GM10248 (cell line): ENCODE measurements around the gene RAC3.

Source experiments
- CTCF ChIA-PET: fragments of 300-600 bp; sonication (Branson Sonifier 250); formaldehyde crosslinking; extraction: SDS; loops from one replicate; lab custom pipeline; 2021; ENCODE audit warnings: antibody characterized with exemption; lab: Yijun Ruan, JAX
- POLR2A ChIA-PET: fragments of 350-650 bp; sonication (Branson Sonifier 250); formaldehyde crosslinking; extraction: SDS; loops from one replicate; lab custom pipeline; 2020; ENCODE audit warnings: antibody characterized with exemption; lab: Yijun Ruan, JAX
- DNase-seq: peaks from one replicate; pipeline ENCODE4 v3.0.0; 2012; ENCODE audit errors: extremely low spot score
- CTCF ChIP-seq: IDR thresholded peaks from 2 replicates; pipeline ENCODE4 v1.5.1; 2012; ENCODE audit warnings: mild to moderate bottlenecking, low read depth; ENCODE audit errors: extremely low read depth, missing control alignments, control extremely low read depth

RAC3 gene

DNA sequence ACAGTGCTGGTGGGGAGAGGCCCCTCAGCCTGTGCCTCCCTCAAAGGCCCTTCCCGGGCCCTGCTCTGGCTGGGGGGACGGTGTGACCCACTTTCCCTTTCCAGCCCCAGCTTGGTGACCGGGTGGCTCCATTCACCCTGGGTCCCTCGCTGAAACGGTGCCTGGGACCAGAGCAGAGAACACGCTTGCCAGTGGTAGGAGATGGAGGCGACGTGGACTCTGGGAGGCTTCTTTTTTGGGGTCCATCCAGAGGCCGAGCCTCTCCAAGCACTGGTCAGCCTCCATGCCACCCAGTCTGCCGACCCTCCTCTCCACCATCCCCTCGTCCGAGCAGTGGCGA lies 16.5 kb upstream of the RAC3 start:
- no peak for TF ChIP-seq CTCF
- no peak for DNase-seq
- ChIA-PET CTCF (interaction anchor here (0.8 to 10.6 kb wide), 2 partner anchors 23 to 55 kb away, joined by 4 to 106 read pairs; partner anchors contain the start of genes DCXR and NOTUM), POLR2A (interaction anchor here (0.5 to 0.6 kb wide), 2 partner anchors 270 to 514 kb away, joined by 3 to 7 read pairs; no protein-coding TSS in a partner anchor)

DNA sequence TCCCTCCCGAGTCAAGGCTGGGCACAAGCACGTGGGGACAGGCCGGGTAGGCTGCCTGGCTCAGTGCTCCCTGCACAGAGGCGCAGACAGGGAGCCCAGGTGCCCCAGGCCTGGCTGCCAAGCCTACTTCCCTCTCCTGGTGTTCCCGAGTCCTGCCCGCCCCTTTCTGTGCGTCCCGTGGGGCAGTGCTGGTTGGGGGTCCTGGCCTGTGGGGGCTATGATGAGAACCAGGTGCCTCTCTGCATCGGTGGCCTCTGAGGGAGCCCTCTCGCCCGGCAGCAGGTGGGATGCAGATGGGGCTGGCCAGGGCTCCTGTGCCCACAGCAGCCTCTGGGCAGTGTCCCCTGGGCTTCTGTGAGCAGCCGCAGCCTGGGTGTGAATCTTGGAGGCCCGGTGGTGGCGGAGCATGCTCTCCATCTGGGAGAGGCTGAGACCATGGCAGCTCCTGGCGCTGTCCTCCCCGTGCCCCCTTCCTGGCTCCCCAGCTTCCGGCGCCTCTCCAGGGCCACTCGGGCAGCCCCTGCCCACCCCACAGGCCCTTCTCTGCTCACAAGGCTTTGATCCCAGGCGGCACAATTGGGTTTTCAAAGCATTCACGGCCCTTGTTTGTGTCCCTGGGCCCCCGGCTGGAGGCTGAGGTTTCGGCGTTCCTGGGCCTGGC lies 16.0 kb upstream of the RAC3 start:
- ChIA-PET CTCF (interaction anchor here (0.8 to 10.6 kb wide), 3 partner anchors 22 to 55 kb away, joined by 4 to 106 read pairs (median 5); partner anchors contain the start of genes DCXR and NOTUM), POLR2A (interaction anchor here (0.5 kb wide), 1 partner anchor 269 kb away, joined by 3 read pairs; no protein-coding TSS in a partner anchor)
- TF ChIP-seq CTCF = no peak
- DNase-seq = no peak

DNA sequence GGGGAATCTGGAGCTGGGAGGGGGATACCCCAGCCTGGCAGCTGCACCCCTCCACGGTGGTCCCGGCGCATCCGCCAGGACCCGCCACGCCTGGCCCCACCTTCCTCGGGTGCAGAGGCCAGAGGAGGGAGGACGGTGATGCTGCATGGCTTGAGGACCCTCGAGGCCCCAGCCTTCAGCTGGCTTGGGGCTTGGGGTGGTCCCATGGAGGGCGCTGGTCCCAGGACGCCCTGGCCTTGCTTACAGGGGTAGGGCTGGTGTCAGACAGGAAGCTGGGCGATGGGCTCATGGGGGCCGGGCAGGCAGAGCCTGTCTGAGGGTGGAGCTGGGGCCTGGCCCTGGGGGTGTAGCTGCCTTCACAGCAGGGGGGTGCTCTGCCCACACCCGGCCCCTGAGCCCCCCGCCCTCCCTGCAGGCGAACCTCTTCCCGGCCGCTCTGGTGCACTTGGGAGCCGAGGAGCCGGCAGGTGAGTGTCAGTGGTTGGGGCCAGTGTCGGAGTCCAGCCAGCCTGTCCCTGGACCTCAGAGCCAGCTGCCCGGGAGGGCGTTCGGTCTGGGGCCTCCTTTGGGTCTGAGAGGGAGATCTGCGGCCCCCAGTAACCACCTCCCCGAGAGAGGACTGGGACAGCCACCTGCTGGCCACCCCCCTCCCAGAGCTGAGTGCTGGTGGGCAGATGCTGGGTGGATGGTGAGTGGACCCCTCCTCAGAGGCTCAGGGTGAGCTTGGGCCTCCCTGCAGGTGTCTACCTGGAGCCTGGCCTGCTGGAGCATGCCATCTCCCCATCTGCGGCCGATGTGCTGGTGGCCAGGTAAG lies 15.2 kb upstream of the RAC3 start:
- ChIA-PET CTCF (interaction anchor here (1.0 to 10.6 kb wide), 4 partner anchors 21 to 62 kb away, joined by 3 to 106 read pairs (median 4); partner anchors contain the start of genes DCXR and NOTUM), POLR2A (no interaction called here)
- no peak for DNase-seq
- no peak for TF ChIP-seq CTCF

DNA sequence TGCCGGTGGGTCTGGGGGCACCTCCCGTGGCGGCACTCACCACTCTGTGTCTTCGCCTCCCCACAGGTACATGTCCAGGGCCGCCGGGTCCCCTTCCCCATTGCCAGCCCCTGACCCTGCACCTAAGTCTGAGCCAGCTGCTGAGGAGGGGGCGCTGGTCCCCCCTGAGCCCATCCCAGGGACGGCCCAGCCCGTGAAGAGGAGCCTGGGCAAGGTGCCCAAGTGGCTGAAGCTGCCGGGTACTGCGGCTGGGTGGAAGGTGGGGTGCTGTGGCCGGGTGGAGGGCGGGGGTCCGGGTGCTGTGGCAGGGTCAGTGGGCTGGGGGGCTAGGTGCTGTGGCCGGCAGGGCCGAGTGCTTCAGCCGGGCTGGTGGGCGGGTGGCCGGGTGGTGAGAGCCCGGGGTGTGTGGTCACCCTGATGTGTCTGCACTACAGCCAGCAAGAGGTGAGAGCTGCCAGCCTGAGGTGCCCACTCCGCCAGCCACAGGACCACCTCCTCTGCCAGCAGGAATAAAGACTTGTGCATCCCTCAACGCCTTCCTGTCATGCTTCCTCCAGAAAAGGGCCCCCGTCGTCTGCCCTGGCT lies 14.5 kb upstream of the RAC3 start:
- no peak for TF ChIP-seq CTCF

GRCh38 chr17:82017612-82018151 lies 13.8 kb upstream of the RAC3 start:
- ChIA-PET POLR2A (interaction anchor here (0.5 to 1.0 kb wide), 2 partner anchors 20 to 598 kb away, joined by 3 read pairs; partner anchors contain the start of gene DCXR), CTCF (interaction anchor here (1.0 to 10.6 kb wide), 3 partner anchors 28 to 63 kb away, joined by 3 to 106 read pairs (median 4); partner anchors contain the start of gene NOTUM)
- DNase-seq = no peak
- no peak for TF ChIP-seq CTCF

More for the DNA sequence above, 14.5 kb upstream of the RAC3 start:
- CTCF ChIA-PET = interaction anchor here (1.0 to 10.6 kb wide), 4 partner anchors 21 to 62 kb away, joined by 3 to 106 read pairs (median 4); partner anchors contain the start of genes DCXR and NOTUM
- DNase-seq = no peak
- POLR2A ChIA-PET = interaction anchor here (1.0 kb wide), 1 partner anchor 21 kb away, joined by 3 read pairs; the partner anchor contains the start of gene DCXR
